Neural progenitor cell (in vitro differentiated cells): ENCODE measurements around the gene TMEM154.

ENCODE experiments used
- EZH2 ChIP-seq: fragments of 200-600 bp; sonication (generic); IDR thresholded peaks from 2 replicates; pipeline ENCODE4 v1.6.1; 2017; ENCODE audit warnings: antibody characterized with exemption, mild to moderate bottlenecking, moderate library complexity
- EZH2phosphoT487 ChIP-seq: fragments of 200-600 bp; sonication (generic); IDR thresholded peaks from 2 replicates; pipeline ENCODE4 v1.6.1; 2017; ENCODE audit warnings: antibody characterized with exemption
- TF ChIP-seq, protein P1 (sequence below): fragments of 200-600 bp; sonication (generic); IDR thresholded peaks from 2 replicates; pipeline ENCODE4 v1.5.1; 2017; ENCODE audit warnings: antibody characterized with exemption, mild to moderate bottlenecking

DNA sequence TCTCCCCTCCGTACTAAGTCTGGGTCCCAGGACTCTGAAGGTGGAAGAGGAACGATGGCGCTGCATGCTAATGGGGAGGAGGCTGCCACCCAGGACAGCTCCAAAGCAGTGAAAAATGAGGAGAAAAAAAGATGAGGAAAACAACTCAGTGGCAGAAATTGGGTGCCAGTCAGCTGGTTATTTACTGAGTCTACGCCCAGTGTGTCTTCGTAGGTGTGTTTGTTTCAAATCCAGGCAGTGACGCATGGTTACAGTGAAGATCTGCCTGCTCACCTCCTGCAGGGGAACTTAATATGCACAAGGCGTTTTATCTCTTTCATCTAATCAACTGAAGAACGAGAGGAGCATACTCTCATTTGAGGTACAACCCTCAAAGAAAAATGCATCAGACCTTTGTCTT is 73.0 kb downstream of the TMEM154 start:
- TF ChIP-seq, protein P1, sequence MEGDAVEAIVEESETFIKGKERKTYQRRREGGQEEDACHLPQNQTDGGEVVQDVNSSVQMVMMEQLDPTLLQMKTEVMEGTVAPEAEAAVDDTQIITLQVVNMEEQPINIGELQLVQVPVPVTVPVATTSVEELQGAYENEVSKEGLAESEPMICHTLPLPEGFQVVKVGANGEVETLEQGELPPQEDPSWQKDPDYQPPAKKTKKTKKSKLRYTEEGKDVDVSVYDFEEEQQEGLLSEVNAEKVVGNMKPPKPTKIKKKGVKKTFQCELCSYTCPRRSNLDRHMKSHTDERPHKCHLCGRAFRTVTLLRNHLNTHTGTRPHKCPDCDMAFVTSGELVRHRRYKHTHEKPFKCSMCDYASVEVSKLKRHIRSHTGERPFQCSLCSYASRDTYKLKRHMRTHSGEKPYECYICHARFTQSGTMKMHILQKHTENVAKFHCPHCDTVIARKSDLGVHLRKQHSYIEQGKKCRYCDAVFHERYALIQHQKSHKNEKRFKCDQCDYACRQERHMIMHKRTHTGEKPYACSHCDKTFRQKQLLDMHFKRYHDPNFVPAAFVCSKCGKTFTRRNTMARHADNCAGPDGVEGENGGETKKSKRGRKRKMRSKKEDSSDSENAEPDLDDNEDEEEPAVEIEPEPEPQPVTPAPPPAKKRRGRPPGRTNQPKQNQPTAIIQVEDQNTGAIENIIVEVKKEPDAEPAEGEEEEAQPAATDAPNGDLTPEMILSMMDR = no peak
- TF ChIP-seq EZH2phosphoT487 (no peak), EZH2 (no peak)
